ENCODE results near the gene ZNF469. TPM values are rescaled to one million over a fixed set of nuclear protein-coding genes. Genes with fewer than 3 reads are reported as not detected.

The ZNF469 gene
- total RNA-seq, 1 donor from 2014 or later = under 0.01 TPM

GRCh38 chr16:88337538-88337937, 45.2 kb upstream of the ZNF469 start:
- TF ChIP-seq, protein P1, sequence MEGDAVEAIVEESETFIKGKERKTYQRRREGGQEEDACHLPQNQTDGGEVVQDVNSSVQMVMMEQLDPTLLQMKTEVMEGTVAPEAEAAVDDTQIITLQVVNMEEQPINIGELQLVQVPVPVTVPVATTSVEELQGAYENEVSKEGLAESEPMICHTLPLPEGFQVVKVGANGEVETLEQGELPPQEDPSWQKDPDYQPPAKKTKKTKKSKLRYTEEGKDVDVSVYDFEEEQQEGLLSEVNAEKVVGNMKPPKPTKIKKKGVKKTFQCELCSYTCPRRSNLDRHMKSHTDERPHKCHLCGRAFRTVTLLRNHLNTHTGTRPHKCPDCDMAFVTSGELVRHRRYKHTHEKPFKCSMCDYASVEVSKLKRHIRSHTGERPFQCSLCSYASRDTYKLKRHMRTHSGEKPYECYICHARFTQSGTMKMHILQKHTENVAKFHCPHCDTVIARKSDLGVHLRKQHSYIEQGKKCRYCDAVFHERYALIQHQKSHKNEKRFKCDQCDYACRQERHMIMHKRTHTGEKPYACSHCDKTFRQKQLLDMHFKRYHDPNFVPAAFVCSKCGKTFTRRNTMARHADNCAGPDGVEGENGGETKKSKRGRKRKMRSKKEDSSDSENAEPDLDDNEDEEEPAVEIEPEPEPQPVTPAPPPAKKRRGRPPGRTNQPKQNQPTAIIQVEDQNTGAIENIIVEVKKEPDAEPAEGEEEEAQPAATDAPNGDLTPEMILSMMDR (IDR thresholded peaks at IDR 0.05; ENCODE audit: insufficient read depth, low read length, severe bottlenecking) = no peak
- Histone ChIP-seq H3K36me3 (ENCODE audit: control insufficient read depth, insufficient read depth, low read length) (no peaks in the 10 kb centered on the region), H3K4me3 (ENCODE audit: low read depth, low read length) (no peak overlapping the region), H3K27me3 (ENCODE audit: control insufficient read depth, insufficient read depth, low read length) (no peaks in the 10 kb centered on the region)
- DNase-seq (ENCODE audit: low read depth) = no peak
- FAIRE-seq = no peak

DNA sequence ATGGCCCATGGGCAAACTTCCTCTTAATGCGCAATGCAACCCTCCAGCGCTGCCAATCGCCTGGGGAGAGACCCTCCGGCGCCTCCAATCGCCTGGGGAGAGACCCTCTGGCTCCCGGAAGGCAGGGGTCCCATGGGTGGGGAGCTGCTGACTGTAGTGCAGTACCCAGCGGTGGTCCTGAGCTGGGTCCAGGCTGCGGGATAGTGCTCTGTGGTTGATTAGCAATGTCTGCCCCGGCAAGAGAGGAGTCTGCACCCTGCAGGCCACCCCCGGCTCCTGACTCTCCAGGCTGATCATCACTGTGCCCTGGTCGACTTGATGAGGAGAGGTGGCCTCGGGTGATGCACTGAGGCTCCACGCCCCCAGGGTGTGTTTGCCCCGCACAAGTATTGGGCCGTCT, 44.6 kb upstream of the ZNF469 start:
- DNase-seq (ENCODE audit: low read depth) (no peak), FAIRE-seq (no peak)
- TF ChIP-seq, protein P1 (IDR thresholded peaks at IDR 0.05; ENCODE audit: insufficient read depth, low read length, severe bottlenecking) = peak; percentile 23

DNA sequence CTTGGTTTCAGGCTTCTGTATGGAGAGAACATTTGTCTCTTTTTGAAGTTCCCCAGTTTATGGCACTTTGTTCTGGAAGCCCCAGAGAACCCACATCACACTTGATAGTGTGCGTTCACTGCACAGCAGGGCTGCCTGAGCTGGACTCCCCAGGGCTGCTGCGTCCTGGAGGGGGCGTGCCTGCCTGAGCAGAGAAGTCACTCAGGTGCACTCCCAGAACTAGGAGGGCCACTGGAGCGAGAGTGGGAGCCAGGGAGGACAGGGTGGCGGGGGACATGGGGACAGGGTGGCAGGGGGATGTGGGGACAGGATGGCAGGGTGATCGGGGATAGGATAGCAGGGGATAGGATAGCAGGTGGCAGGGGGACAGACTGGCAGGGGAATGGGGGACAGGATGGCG, 43.9 kb upstream of the ZNF469 start:
- no peaks in the 10 kb centered on the region for H3K27me3 ChIP-seq (ENCODE audit: control insufficient read depth, insufficient read depth, low read length)
- no peak for DNase-seq (ENCODE audit: low read depth)
- no peak for FAIRE-seq
- H3K4me3 ChIP-seq (ENCODE audit: low read depth, low read length) = no peak overlapping the region
- no peaks in the 10 kb centered on the region for H3K36me3 ChIP-seq (ENCODE audit: control insufficient read depth, insufficient read depth, low read length)
- TF ChIP-seq, protein P1 (IDR thresholded peaks at IDR 0.05; ENCODE audit: insufficient read depth, low read length, severe bottlenecking) = no peak

More for the DNA sequence above, 44.6 kb upstream of the ZNF469 start:
- Histone ChIP-seq H3K27me3 (ENCODE audit: control insufficient read depth, insufficient read depth, low read length) (no peaks in the 10 kb centered on the region), H3K4me3 (ENCODE audit: low read depth, low read length) (no peak overlapping the region), H3K36me3 (ENCODE audit: control insufficient read depth, insufficient read depth, low read length) (no peaks in the 10 kb centered on the region)

DNA sequence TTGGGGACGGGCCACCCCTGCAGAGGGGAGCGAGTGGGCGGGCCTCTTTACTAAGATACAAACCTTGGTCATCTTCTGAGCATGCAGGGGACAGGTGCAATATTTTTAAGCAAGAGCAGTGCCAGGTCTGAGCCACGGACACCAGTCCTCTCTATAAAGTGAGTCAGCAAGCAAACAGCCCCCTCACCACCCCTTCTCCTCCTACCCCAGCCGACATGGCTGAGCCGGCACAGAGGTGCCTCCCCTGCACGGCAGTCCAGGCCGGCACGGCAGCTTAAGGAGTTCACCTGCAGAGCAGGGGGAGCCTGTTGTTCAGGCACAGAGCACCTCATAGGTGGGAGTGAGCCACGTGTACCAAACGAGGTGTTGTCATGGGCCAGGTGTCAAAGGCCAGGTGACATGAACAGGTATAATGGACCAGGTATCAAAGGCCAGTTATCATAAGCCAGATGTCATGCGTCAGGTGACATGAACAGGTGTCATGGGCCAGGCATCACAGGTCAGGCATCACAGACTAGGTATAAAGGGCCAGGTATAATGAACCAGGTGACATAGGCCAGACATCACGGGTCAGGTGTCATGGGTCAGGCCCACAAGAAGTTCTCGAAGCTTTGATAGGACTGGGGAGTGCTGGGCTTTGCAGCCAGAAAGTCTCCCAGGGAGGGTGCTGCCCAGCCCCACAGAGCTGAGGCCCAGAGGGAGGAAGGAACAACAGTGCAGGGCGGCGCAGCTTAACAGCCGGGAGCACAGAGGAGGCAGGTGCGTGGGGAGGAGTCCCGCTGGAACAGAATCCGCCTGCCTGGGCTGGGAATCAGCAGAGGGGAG, 42.6 kb upstream of the ZNF469 start:
- TF ChIP-seq, protein P1 (IDR thresholded peaks at IDR 0.05; ENCODE audit: insufficient read depth, low read length, severe bottlenecking) = no peak
- H3K27me3 ChIP-seq (ENCODE audit: control insufficient read depth, insufficient read depth, low read length) = no peaks in the 10 kb centered on the region
- no peak for FAIRE-seq

DNA sequence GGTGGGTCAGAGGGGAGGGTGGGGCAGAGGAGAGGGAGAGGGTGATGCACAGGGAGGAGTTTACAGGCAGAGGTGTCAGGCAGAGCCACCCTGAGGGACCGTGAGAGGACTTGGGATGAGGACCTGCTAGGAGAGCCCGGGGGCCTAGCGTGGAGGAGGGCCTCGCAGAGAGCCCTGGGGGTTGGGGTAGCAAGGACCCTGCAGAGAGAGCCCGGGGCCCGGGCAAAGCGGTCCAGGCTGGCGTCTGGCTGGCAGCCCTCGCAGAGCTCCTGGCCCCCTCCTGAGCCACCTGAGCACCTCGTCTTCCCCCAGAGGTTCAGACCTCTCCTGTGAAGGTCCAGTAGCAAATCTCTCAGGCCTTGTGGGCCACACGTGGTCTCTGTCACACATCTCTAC, 42.0 kb upstream of the ZNF469 start:
- TF ChIP-seq, protein P1 (IDR thresholded peaks at IDR 0.05; ENCODE audit: insufficient read depth, low read length, severe bottlenecking) = no peak
- FAIRE-seq (no peak), DNase-seq (ENCODE audit: low read depth) (no peak)
- no peaks in the 10 kb centered on the region for H3K27me3 ChIP-seq (ENCODE audit: control insufficient read depth, insufficient read depth, low read length)
- no peaks in the 10 kb centered on the region for H3K36me3 ChIP-seq (ENCODE audit: control insufficient read depth, insufficient read depth, low read length)
- no peak overlapping the region for H3K4me3 ChIP-seq (ENCODE audit: low read depth, low read length)

More for the DNA sequence above, 42.6 kb upstream of the ZNF469 start:
- Histone ChIP-seq H3K36me3 (ENCODE audit: control insufficient read depth, insufficient read depth, low read length) (no peaks in the 10 kb centered on the region), H3K4me3 (ENCODE audit: low read depth, low read length) (no peak overlapping the region)
- no peak for DNase-seq (ENCODE audit: low read depth)

All from bronchial epithelial cell (primary cell).